ENCODE data around the gene NMNAT3.

Gene NMNAT3

GRCh38 chr3:139540651-139541531 is 136.9 kb downstream of the NMNAT3 start:
- no peaks in the 10 kb centered on the region for H4K20me1 ChIP-seq (ENCODE audit: insufficient read depth, low read length)
- no peaks in the 10 kb centered on the region for H3K27me3 ChIP-seq (ENCODE audit: insufficient read depth, low read length, poor library complexity)
- DNase-seq, result no peak
- no peaks in the 10 kb centered on the region for H3K4me1 ChIP-seq (ENCODE audit: insufficient read depth, low read length)
- TF ChIP-seq EZH2 (IDR thresholded peaks at IDR 0.05; ENCODE audit: borderline replicate concordance, low read depth, low read length, severe bottlenecking), result no peak
- no peak for TF ChIP-seq CTCF (IDR thresholded peaks at IDR 0.05; ENCODE audit: borderline replicate concordance, extremely low read depth, low read length, poor library complexity, severe bottlenecking)
- no peak overlapping the region for H3K4me2 ChIP-seq (ENCODE audit: insufficient read depth, low read length)
- H3K36me3 ChIP-seq (ENCODE audit: insufficient read depth, low read length), result no peaks in the 10 kb centered on the region
- no peak overlapping the region for H2AFZ ChIP-seq (ENCODE audit: low read depth, low read length)
- no peak overlapping the region for H3K27ac ChIP-seq (ENCODE audit: low read length)
- H3K79me2 ChIP-seq (ENCODE audit: insufficient read depth, low read length), result no peaks in the 10 kb centered on the region
- H3K9me3 ChIP-seq (ENCODE audit: insufficient read depth, low read length, severe bottlenecking), result no peaks in the 10 kb centered on the region
- no peak for ATAC-seq (ENCODE audit: insufficient read depth, low read depth)
- H3K4me3 ChIP-seq (ENCODE audit: low read depth in 1 of 2, low read length in 2 of 2), result no peak overlapping the region
- H3K9ac ChIP-seq (ENCODE audit: low read depth, low read length), result no peak overlapping the region

- TF ChIP-seq EZH2 (IDR thresholded peaks at IDR 0.05; ENCODE audit: borderline replicate concordance, low read depth, low read length, severe bottlenecking) (no peak), CTCF (IDR thresholded peaks at IDR 0.05; ENCODE audit: borderline replicate concordance, extremely low read depth, low read length, poor library complexity, severe bottlenecking) (no peak)
- no peak overlapping the region for H3K27ac ChIP-seq (ENCODE audit: low read length)
- ATAC-seq (ENCODE audit: insufficient read depth, low read depth) (no peak), DNase-seq (no peak)
- H2AFZ ChIP-seq (ENCODE audit: low read depth, low read length), result no peak overlapping the region
- H3K79me2 ChIP-seq (ENCODE audit: insufficient read depth, low read length), result no peaks in the 10 kb centered on the region
- H3K9ac ChIP-seq (ENCODE audit: low read depth, low read length), result no peak overlapping the region
- no peaks in the 10 kb centered on the region for H4K20me1 ChIP-seq (ENCODE audit: insufficient read depth, low read length)
- no peak overlapping the region for H3K4me3 ChIP-seq (ENCODE audit: low read depth in 1 of 2, low read length in 2 of 2)
- H3K4me2 ChIP-seq (ENCODE audit: insufficient read depth, low read length), result no peak overlapping the region
- H3K36me3 ChIP-seq (ENCODE audit: insufficient read depth, low read length), result no peaks in the 10 kb centered on the region
- no peaks in the 10 kb centered on the region for H3K27me3 ChIP-seq (ENCODE audit: insufficient read depth, low read length, poor library complexity)
- H3K9me3 ChIP-seq (ENCODE audit: insufficient read depth, low read length, severe bottlenecking), result no peaks in the 10 kb centered on the region
- H3K4me1 ChIP-seq (ENCODE audit: insufficient read depth, low read length), result no peaks in the 10 kb centered on the region
These were observed 139.0 kb downstream of the NMNAT3 start for GRCh38 chr3:139538733-139539132.

DNA sequence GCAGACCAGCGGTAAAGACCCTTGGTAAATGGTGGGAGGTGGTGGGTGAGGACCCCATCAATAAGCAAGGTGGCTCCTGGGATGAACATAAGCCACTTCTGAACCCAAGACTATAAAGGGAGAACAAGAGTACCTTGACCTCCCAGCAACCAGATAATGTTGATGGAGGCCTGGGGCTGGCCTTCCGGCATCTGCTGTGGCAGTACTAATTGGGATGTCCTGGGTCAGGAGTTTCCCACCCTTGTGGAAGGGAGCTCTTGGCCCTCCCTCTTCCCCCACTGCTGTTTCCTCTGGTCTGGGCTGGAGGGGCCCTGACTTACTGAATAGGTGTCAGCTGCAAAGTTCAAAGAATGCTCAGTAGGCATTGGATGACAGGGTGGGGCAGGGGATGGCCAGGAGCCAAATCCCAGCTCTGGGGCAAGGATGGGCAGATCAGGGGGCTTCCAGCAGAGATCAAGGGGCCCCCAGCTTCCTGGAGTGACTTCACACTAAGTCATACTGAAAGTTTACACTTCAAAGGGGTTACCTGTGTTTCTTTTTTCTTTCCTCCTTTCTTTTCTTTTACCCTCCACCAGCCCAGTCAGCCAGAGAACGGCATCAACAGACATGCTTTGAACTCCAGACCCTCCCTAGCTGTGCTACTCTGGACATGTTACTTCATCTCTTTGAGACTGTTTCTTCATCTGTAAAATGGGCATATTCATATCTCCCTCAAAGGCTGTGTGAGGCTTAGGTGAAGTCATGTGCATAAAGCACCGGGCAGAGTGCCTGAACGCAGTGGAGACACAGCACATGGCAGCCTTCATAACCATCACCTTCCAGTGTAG is 139.8 kb downstream of the NMNAT3 start:
- H3K4me3 ChIP-seq (ENCODE audit: low read depth in 1 of 2, low read length in 2 of 2), result no peak overlapping the region
- H3K4me2 ChIP-seq (ENCODE audit: insufficient read depth, low read length), result no peak overlapping the region
- no peaks in the 10 kb centered on the region for H3K27me3 ChIP-seq (ENCODE audit: insufficient read depth, low read length, poor library complexity)
- TF ChIP-seq EZH2 (IDR thresholded peaks at IDR 0.05; ENCODE audit: borderline replicate concordance, low read depth, low read length, severe bottlenecking) (no peak), CTCF (IDR thresholded peaks at IDR 0.05; ENCODE audit: borderline replicate concordance, extremely low read depth, low read length, poor library complexity, severe bottlenecking) (no peak)
- no peak for ATAC-seq (ENCODE audit: insufficient read depth, low read depth)
- no peak overlapping the region for H3K9ac ChIP-seq (ENCODE audit: low read depth, low read length)
- no peak for DNase-seq
- H3K36me3 ChIP-seq (ENCODE audit: insufficient read depth, low read length), result no peaks in the 10 kb centered on the region
- H2AFZ ChIP-seq (ENCODE audit: low read depth, low read length), result no peak overlapping the region
- no peaks in the 10 kb centered on the region for H4K20me1 ChIP-seq (ENCODE audit: insufficient read depth, low read length)
- no peaks in the 10 kb centered on the region for H3K79me2 ChIP-seq (ENCODE audit: insufficient read depth, low read length)
- no peak overlapping the region for H3K27ac ChIP-seq (ENCODE audit: low read length)
- H3K4me1 ChIP-seq (ENCODE audit: insufficient read depth, low read length), result no peaks in the 10 kb centered on the region
- H3K9me3 ChIP-seq (ENCODE audit: insufficient read depth, low read length, severe bottlenecking), result no peaks in the 10 kb centered on the region

All from DND-41 (cell line).